ENCODE data around the gene ACO2. TPM values are rescaled to one million over a fixed set of nuclear protein-coding genes. Genes with fewer than 3 reads are reported as not detected.

The ACO2 gene
- total RNA-seq, 1 donor from 2014 or later = 114 TPM

GRCh38 chr22:41562461-41562860 lies 93.5 kb downstream of the ACO2 start:
- no peaks in the 10 kb centered on the region for H3K36me3 Mint-ChIP-seq (ENCODE audit: unreplicated experiment)
- TF ChIP-seq CTCF (IDR thresholded peaks at IDR 0.05; ENCODE audit: partially characterized antibody, unreplicated experiment) = no peak
- H3K27me3 Mint-ChIP-seq (ENCODE audit: unreplicated experiment) = peaks cover 5% of the 10 kb centered on the region
- peak overlapping the region; percentile 81 for H3K4me3 Mint-ChIP-seq (ENCODE audit: unreplicated experiment)
- H3K27ac Mint-ChIP-seq (ENCODE audit: unreplicated experiment) = peak overlapping the region; percentile 59
- H3K4me1 Mint-ChIP-seq (ENCODE audit: low read depth, unreplicated experiment) = peaks cover 31% of the 10 kb centered on the region
- DNase-seq = peak; percentile 46
- H3K9me3 Mint-ChIP-seq (ENCODE audit: unreplicated experiment) = peaks cover 4% of the 10 kb centered on the region

DNA sequence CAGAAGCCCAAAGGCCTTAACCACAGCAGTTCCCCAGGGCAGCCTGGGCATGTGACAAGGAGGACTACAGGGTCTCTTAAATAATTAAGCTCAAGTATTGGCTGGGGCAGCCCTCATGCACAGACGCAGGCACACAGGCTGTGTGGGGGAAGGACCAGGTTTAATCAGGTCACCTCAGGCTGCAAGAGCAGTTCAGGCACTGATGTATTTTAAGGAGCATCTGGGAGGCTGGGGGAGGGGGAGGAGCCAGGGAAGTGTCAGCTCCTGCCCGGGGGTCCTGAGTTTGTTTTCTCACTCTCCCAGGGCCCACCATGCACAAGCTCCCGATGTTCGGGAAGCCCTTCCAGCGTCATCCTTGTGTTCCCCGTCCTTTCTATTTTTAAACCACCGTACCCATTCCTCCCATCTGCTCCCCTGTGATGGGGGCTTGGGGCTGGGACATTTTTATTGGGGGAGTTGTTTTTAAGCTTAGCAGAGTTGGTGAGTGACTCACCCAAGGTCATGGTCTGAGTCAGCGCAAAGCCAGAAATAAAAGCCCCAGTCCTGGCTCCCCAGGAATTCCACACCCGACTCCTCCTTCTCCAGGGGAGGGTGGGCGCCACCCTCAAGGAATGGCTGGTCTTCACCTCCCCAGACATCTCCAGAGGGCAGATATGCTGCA lies 94.3 kb downstream of the ACO2 start:
- peak overlapping the region; percentile 59 for H3K27ac Mint-ChIP-seq (ENCODE audit: unreplicated experiment)
- H3K4me1 Mint-ChIP-seq (ENCODE audit: low read depth, unreplicated experiment) = peaks cover 27% of the 10 kb centered on the region
- H3K27me3 Mint-ChIP-seq (ENCODE audit: unreplicated experiment) = peaks cover 5% of the 10 kb centered on the region
- peaks cover 4% of the 10 kb centered on the region for H3K9me3 Mint-ChIP-seq (ENCODE audit: unreplicated experiment)
- H3K4me3 Mint-ChIP-seq (ENCODE audit: unreplicated experiment) = peak overlapping the region; percentile 81
- DNase-seq = peak; percentile 37
- H3K36me3 Mint-ChIP-seq (ENCODE audit: unreplicated experiment) = no peaks in the 10 kb centered on the region
- no peak for TF ChIP-seq CTCF (IDR thresholded peaks at IDR 0.05; ENCODE audit: partially characterized antibody, unreplicated experiment)

DNA sequence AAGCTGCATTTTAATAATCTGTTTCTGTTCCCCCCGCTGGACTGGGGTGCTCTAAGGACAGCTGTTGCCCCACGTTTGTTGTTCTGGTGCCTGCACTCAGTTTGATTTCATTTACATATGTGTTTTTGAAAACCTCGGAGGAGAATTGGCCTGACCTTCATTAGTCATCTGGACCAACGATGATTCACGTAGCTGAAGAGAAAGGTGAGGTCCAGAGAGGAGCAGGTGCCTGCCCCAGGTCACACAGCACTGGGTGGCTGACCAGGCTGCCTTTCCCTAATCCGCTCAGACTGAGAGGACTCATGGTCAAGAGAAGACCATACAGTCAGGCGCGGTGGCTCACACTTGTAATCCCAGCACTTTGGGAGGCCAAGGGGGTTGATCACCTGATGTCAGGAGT lies 95.6 kb downstream of the ACO2 start:
- Mint-ChIP-seq H3K27ac (ENCODE audit: unreplicated experiment) (peak overlapping the region; percentile 14), H3K9me3 (ENCODE audit: unreplicated experiment) (peaks cover 6% of the 10 kb centered on the region), H3K4me1 (ENCODE audit: low read depth, unreplicated experiment) (peaks cover 27% of the 10 kb centered on the region), H3K4me3 (ENCODE audit: unreplicated experiment) (no peak overlapping the region), H3K36me3 (ENCODE audit: unreplicated experiment) (no peaks in the 10 kb centered on the region), H3K27me3 (ENCODE audit: unreplicated experiment) (peaks cover 5% of the 10 kb centered on the region)
- no peak for TF ChIP-seq CTCF (IDR thresholded peaks at IDR 0.05; ENCODE audit: partially characterized antibody, unreplicated experiment)
- no peak for DNase-seq

DNA sequence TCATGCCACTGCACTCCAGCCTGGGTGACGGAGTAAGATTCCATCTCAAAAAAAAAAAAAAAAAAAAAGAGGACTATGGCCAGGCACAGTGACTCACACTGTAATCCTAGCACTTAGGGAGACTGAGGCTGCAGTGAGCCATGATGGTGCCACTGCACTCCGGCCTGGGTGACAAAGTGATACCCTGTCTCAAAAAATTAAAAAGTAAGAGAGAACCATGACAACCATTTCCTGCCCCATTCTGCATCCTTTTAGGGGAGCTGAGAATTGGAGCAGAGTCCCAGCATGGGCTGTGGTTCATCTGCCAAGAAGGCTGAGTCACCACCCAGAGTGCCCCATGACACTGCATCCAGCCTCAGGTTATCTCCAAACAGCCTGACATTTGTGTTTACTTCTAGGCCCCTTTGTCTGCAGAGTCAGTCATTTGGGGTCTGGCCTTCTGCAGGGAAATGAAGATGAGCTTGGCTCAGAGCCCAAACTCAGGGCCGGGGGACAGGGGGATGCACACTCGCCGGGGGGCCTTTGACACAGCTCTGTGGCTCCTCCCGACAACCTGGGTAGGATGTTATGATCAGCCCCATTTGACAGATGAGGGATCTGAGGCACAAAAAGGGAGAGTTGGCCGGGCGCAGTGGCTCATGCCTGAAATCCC lies 96.6 kb downstream of the ACO2 start:
- Mint-ChIP-seq H3K9me3 (ENCODE audit: unreplicated experiment) (peaks cover 7% of the 10 kb centered on the region), H3K27me3 (ENCODE audit: unreplicated experiment) (peaks cover 5% of the 10 kb centered on the region), H3K4me1 (ENCODE audit: low read depth, unreplicated experiment) (peaks cover 20% of the 10 kb centered on the region), H3K36me3 (ENCODE audit: unreplicated experiment) (no peaks in the 10 kb centered on the region), H3K27ac (ENCODE audit: unreplicated experiment) (no peak overlapping the region), H3K4me3 (ENCODE audit: unreplicated experiment) (no peak overlapping the region)
- TF ChIP-seq CTCF (IDR thresholded peaks at IDR 0.05; ENCODE audit: partially characterized antibody, unreplicated experiment) = no peak
- no peak for DNase-seq

GRCh38 chr22:41567512-41567768 lies 98.5 kb downstream of the ACO2 start:
- TF ChIP-seq CTCF (IDR thresholded peaks at IDR 0.05; ENCODE audit: partially characterized antibody, unreplicated experiment) = no peak
- peaks cover 5% of the 10 kb centered on the region for H3K27me3 Mint-ChIP-seq (ENCODE audit: unreplicated experiment)
- peaks cover 8% of the 10 kb centered on the region for H3K9me3 Mint-ChIP-seq (ENCODE audit: unreplicated experiment)
- no peaks in the 10 kb centered on the region for H3K36me3 Mint-ChIP-seq (ENCODE audit: unreplicated experiment)
- peaks cover 6% of the 10 kb centered on the region for H3K4me1 Mint-ChIP-seq (ENCODE audit: low read depth, unreplicated experiment)
- no peak overlapping the region for H3K4me3 Mint-ChIP-seq (ENCODE audit: unreplicated experiment)
- no peak overlapping the region for H3K27ac Mint-ChIP-seq (ENCODE audit: unreplicated experiment)
- no peak for DNase-seq
